NCI-H2081 treated with DMSO at 0.1 percent for 48 hours (cell line): ENCODE data around the gene GYS1.

ENCODE experiments used
- DNase-seq: peaks from one replicate; lab custom pipeline; 2025; lab: John Stamatoyannopoulos, UW

The GYS1 gene

GRCh38 chr19:49017666-49018351 is 24.7 kb upstream of the GYS1 start:
- no peak for DNase-seq

DNA sequence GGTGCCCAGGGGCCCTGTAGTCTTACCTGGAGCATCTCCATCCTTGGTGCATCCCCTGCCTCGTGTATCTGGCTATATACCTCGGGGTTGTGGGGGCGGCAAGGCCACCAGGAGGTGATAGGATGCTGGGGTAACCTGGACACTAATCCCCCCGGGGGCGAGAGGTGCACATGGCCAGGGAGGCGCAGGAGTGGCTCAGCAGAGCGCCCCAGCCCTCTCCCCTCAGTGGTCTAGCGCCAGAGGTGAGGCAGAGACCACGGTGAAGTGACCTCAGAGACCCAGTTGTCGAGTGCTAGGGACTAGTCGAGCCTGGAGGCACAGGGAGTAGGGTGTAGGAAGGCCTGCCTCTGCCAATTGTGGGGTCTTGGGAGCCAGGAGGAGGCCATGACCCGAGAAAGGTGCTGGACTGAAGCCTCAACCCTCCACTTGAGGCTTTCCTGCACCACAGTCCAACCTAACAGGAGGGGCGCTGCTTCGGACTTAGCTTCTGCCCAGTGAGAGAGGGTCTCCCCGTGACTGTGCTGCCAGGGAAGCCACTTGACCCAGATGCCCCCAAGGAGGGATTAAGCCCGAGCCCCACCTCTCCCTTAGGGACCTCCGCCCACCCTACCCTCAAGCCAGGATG is 24.0 kb upstream of the GYS1 start, which contains the start of gene LHB:
Gene LHB, minus strand, starts transcription at position 51 of the 625 bp plus-strand sequence. Its CDS starts 10 bp downstream, at position 41.
- no peak for DNase-seq

- no peak for DNase-seq
Measured at GRCh38 chr19:49016067-49016839, 23.1 kb upstream of the GYS1 start.

DNA sequence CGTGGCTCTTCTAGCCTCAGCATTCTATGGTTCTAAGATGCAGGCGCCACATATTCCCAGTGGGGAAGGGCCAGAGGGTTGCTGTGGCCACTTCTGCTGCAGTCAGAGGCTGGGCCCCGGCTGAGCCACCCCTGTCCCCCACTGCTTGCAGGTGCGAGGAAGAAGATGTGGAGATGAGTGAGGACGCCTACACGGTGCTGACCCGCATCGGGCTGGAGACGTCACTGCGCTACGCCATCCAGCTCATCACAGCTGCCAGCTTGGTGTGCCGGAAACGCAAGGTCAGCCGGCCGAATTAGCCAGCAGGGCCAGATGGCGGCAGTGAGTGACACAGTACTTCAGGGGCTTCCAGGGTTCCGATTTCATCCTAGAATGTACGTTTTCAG is 21.8 kb upstream of the GYS1 start:
- no peak for DNase-seq

DNA sequence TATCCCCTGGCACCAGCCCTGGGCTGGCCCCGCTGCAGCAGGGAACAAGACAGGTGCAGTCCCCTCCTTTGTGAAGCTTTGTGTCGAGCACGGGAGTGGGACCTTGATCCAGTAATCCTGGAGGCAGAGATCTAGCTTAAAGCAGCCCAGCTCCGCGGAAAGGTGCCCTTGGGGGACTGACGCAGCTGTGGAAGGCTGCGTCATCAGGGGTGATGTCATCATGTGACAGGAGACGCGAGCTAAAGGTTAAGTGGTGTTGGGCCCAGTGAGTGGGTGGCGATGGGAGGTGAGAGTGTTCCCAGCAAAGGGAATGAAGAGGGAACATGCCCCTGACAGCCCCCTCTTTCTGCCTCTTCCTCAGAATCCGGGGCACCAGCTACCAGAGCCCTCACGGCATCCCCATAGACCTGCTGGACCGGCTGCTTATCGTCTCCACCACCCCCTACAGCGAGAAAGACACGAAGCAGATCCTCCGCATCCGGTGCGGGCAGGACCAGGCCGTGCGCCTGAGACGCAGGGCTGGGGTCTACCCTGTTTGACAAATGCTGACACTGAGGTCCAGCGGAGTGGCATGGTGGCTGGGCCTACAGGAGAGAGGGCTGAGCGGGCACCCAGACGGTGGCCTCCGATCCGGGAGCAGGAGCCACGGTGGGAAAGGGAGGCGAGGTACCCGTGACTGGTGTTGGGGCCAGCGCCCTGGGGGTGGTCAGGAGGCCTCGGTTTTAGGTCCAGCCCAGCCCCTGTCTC is 21.2 kb upstream of the GYS1 start:
- DNase-seq = no peak

DNA sequence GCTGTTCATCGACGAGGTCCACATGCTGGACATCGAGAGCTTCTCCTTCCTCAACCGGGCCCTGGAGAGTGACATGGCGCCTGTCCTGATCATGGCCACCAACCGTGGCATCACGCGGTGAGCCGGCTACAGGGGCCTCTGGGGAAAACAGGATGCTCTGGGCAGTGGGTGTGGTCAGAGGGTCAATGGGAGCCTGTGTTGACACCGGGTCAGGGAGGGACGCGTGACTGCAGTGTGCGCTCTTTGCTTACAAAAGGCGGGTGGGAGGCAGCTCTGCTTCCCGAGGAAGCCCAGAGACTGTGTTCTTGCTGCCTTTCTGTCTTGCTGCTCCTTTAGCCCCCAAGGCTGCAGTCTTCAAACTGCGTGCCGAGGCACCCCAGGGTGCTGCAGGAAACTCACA is 18.1 kb upstream of the GYS1 start:
- no peak for DNase-seq

DNA sequence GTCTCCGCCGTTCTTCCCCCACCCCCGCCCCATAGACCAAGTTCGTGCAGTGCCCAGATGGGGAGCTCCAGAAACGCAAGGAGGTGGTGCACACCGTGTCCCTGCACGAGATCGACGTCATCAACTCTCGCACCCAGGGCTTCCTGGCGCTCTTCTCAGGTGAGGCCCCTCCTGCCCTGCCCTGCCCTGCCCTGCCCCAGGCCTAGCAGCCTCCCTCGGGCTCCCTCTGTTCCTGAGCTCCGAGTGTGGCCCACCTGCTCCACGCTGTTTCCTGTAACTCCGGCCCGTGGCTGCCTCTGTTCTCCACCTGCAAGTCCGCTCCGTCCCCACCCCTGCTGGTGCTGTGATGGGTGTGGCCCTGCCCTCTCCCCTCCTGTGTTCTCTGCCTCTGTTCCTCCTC is 17.3 kb upstream of the GYS1 start:
- DNase-seq = no peak

GRCh38 chr19:49009828-49010227 is 16.7 kb upstream of the GYS1 start:
- no peak for DNase-seq

DNA sequence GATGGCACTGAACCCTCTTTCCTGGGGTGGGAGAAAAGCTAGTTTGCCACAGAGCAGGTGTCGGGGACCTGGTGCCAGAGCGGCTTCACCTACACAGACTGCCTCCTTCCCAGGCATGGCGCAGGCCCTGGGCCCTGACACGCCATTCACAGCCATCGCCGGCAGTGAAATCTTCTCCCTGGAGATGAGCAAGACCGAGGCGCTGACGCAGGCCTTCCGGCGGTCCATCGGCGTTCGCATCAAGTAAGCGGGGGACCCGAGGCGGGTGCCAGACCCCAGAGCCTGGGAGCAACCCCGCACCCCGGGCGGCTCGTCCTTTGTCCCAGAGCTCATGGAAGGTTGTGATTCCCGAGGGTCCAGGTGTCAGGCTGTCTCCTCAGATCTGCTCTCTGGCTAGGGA is 13.8 kb upstream of the GYS1 start:
- DNase-seq = no peak

DNA sequence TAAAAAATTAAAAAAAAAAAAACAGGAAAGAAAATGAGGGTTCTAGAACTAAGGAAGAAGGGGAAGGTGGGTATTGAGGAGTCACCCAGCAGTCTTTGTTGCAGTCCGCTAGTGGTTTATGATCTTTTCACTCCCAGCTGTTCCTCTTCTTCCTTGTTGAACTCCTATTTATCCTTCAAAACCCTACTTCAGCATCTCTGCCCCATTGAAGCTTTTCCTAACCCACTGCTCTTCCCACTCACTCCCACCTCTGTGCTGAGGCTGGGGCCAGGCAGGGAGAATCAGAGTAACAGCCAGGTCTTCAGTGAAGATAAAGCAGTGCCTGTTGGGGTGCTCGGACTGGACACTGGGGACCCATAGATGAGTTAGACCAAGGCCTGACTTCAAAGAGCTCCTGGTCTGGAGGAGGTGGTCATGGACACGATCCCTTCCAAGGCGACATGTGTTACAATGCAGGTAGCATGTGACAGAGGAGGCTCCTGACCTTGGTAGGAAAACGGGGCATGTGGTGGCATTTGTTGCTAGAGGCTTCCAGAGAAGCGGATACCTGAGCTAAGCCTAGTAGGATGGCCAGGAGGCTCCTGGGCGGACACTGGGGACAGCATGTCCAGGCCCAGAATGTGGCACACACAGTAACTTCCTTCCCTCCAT is 12.0 kb upstream of the GYS1 start:
- DNase-seq = no peak

DNA sequence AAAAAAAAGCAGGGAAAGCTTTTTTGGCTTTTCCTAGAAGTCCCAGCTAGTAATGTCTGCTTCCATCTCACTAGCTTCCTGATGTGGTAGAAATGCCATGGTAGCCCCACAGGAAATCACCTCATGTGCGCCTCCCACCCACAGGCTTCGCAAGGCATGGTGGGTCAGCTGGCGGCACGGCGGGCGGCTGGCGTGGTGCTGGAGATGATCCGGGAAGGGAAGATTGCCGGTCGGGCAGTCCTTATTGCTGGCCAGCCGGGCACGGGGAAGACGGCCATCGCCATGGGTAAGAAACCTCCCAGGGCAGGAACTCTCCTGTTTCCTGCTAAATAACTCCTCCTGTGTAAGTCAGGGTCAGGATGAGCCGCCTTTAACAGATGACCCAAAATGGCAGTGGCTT is 11.0 kb upstream of the GYS1 start:
- DNase-seq = no peak

GRCh38 chr19:48999481-49000325 is 6.6 kb upstream of the GYS1 start:
- DNase-seq = no peak

- no peak for DNase-seq
Measured at GRCh38 chr19:48997972-48998371, 4.9 kb upstream of the GYS1 start.

GRCh38 chr19:48994035-48994386 is 902 bp upstream of the GYS1 start:
- DNase-seq = no peak

DNA sequence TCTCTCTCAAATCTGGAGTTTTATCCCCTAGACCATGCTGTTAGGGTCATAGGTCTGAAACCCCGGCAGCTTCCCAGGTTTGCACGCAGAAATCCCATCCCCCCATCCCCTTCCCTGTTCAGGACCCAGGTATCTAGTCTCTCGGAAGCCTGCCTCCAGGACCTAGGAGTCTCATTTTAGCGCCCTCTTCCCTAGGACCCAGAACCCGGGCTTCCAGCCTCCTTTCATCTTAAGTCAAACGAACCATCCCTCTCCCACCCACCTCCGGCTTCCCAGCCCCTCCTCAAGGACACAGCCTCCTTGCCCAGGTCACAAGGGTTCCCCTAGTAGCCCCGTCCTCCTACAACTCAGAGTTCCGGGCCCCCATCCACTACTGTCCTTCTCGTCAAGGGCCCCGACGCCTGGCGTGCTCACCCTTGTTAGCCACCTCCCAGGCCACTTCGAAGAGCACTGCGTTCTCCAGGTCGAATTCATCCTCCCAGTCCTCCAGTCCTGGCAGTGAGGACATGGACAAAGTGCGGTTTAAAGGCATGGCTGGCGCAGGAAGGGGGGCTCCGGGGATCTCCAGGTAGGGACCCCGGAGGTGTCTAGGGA is 431 bp downstream of the GYS1 start:
- DNase-seq = no peak

DNA sequence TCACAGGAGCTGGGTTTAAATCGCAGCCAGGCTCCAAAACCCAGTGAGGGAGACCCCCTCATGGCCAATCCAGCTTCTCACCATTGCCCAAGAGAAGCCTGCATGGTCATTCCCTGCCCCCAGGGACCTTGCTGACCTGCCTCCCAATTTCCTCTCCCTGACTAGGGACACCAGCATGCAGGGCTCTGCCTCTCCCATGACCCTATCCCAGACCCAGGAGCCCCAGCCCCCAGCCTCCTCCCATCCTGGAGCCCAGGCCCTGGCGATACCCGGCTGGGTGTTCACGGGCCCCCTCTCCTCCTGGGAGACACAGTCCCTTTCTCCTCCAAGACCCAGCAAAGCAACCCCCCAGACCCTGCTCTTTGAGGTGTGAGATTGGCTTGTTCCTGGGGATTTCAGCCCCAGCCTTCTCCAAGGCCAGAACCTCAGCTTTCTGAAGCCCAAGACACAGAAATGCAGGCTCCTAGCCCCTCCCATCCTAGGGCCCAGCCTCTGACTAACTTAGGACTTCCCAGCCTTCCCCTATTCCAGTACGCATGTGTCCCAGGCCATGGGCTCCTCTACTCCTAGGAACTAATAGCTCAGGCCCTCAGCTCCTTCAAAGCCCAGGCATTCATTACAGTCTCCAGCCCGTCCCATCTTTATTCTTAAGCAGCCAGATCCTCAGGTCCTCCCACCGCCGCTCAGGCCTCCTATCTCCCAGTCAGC is 1.1 kb downstream of the GYS1 start:
- no peak for DNase-seq

GRCh38 chr19:48991011-48991609 is 2.0 kb downstream of the GYS1 start:
- no peak for DNase-seq

DNA sequence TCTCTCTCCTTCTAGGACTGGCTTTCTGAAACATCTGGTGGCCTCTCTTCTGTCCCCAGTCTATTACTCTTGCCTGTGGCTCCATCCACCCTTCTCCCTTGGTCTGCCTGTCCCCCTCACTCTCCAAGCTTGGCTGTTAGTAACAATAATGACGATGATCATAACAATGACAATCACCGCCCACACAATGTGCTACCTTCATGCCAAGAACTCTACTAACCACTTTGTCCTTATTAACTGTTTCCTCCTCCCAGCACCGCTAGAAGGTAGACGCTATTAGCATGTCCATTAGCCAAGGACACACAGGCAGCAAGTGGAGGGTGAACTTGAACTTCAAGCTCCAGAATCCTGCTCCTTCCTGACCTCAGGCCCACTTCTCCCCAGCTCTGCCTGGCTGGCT is 2.7 kb downstream of the GYS1 start:
- no peak for DNase-seq

DNA sequence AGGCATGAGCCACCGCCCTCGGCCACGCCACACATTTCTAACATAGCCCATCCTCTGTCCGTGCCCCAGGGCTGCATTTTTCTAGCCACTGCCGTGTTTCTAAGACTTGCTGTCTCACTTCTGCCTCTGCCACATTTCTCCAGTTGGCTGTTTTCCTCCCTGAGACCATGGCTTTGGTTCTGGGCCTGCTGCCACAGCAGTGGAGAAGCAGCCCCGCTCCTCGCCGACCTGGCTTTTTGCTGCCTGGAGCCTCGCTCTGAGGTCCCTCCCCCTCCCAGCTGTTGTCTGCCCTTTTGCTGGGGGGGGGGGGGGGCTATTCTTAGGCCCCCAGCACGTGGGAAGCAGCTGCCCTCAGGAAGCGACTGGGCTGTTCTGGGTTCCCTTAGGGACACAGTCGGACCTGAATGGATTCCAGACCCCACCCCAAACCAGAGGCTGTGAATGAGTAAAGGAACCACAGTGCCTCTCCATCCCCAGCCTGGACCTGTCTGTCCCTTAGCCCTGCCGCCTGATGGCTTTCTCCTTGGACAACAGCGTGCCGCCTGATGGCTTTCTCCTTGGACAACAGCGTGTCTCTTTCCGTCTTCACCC is 3.3 kb downstream of the GYS1 start:
- no peak for DNase-seq
